Keratinocyte (primary cell): ENCODE measurements around the gene TTC31.
A peak's percentile ranks its signal among the peaks of the same experiment; 100 is the strongest.

Experiments used
- EZH2 ChIP-seq: IDR thresholded peaks from one replicate; pipeline ENCODE4 v1.6.1; 2012; ENCODE audit warnings: inconsistent platforms, mild to moderate bottlenecking, low read length, moderate library complexity
- TF ChIP-seq, protein P1 (sequence below), 3 experiments: IDR thresholded peaks in 1 of 3; conservative IDR thresholded peaks in 1 of 3; optimal IDR thresholded peaks in 1 of 3; 2 replicates in 2 of 3; 3 replicates in 1 of 3; pipeline versions ENCODE3 to v1.5.1; 2011; ENCODE audit warnings: low read length in 3 of 3, mild to moderate bottlenecking in 3 of 3, moderate library complexity in 2 of 3, control low read depth in 1 of 3, inconsistent platforms in 1 of 3; ENCODE audit not compliant: insufficient read depth in 2 of 3; ENCODE audit errors: extremely low read depth in 1 of 3

DNA sequence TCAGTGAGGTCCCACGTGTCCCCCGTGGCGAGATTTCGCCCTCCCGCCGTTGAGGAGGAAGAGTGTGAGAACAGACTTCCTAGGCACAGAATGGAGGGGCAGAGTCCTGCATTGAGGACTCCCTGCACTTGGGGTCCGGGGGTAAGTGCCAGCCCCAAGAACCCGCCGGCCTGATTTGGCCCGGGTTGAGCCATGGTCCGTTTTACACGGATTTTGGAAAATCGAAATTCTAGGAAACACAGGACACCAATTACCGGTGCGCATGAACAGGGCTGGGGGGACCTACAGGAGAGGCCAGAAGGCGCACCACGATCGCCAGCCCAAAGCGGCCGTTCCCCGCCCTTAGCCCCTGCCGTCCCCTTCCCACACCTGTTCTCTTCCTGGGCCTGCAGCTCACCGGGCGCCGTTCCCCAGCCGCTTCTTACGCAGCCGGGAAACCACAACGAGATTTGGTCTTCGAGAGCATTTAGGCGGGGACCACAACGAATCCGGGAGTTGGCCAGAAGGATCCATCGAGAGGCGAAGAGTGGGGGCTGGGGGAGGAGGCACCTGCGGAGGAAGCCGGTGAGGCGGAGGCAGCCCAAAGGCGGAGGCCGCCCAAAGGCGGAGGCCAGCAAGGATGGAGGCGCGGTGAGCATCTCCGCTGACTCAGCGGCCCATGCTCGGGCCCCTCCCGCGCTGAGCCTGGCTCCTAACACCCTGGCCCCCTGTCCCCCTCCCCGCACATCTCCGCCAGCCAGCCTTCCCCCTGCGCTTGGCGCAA, 30.9 kb downstream of the TTC31 start:
- TF ChIP-seq, protein P1, sequence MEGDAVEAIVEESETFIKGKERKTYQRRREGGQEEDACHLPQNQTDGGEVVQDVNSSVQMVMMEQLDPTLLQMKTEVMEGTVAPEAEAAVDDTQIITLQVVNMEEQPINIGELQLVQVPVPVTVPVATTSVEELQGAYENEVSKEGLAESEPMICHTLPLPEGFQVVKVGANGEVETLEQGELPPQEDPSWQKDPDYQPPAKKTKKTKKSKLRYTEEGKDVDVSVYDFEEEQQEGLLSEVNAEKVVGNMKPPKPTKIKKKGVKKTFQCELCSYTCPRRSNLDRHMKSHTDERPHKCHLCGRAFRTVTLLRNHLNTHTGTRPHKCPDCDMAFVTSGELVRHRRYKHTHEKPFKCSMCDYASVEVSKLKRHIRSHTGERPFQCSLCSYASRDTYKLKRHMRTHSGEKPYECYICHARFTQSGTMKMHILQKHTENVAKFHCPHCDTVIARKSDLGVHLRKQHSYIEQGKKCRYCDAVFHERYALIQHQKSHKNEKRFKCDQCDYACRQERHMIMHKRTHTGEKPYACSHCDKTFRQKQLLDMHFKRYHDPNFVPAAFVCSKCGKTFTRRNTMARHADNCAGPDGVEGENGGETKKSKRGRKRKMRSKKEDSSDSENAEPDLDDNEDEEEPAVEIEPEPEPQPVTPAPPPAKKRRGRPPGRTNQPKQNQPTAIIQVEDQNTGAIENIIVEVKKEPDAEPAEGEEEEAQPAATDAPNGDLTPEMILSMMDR (optimal IDR thresholded peaks at IDR 0.05 in 1 of 3, IDR thresholded peaks at IDR 0.05 in 1 of 3, conservative IDR thresholded peaks at IDR 0.05 in 1 of 3; ENCODE audit: extremely low read depth in 1 of 3, insufficient read depth in 2 of 3, low read length in 3 of 3), result no peak
- TF ChIP-seq EZH2, result peak; percentile 91
